Neuronal stem cell (in vitro differentiated cells): ENCODE data around the gene SH3GL1.

ENCODE experiments used
- DNase-seq: peaks from one replicate; pipeline ENCODE4 v3.0.0-alpha.2; 2013; ENCODE audit warnings: low spot score
- H2AFZ ChIP-seq: one replicate; pipeline ENCODE4 v1.6.1; 2013; ENCODE audit warnings: mild to moderate bottlenecking, low read length, inconsistent platforms
- H2AK5ac ChIP-seq: 2 replicates; pipeline ENCODE4 v1.6.1; 2013; ENCODE audit warnings: low read depth, mild to moderate bottlenecking, inconsistent platforms, low read length, moderate library complexity, mixed read lengths
- H2BK120ac ChIP-seq: 2 replicates; pipeline ENCODE4 v1.6.1; 2013; ENCODE audit warnings: low read depth, mild to moderate bottlenecking, inconsistent platforms, low read length, moderate library complexity, mixed read lengths
- H2BK12ac ChIP-seq: one replicate; pipeline ENCODE4 v1.6.1; 2013; ENCODE audit warnings: low read length, inconsistent platforms
- H2BK15ac ChIP-seq: 2 replicates; pipeline ENCODE4 v1.6.1; 2013; ENCODE audit warnings: mild to moderate bottlenecking, low read length, inconsistent platforms, mixed read lengths
- H2BK5ac ChIP-seq: one replicate; pipeline ENCODE4 v1.6.1; 2013; ENCODE audit warnings: inconsistent platforms, mild to moderate bottlenecking, low read length, moderate library complexity
- H3K14ac ChIP-seq: one replicate; pipeline ENCODE4 v1.6.1; 2013; ENCODE audit warnings: low read length, inconsistent platforms
- H3K18ac ChIP-seq: 2 replicates; pipeline ENCODE4 v1.6.1; 2013; ENCODE audit warnings: low read length, inconsistent platforms
- H3K23ac ChIP-seq: 2 replicates; pipeline ENCODE4 v1.6.1; 2013; ENCODE audit warnings: low read depth, mild to moderate bottlenecking, mixed read lengths, low read length, inconsistent platforms; ENCODE audit not compliant: poor library complexity
- H3K27ac ChIP-seq: replicated peaks from 3 replicates; pipeline ENCODE4 v1.5.1; 2013; ENCODE audit warnings: low read length, inconsistent platforms
- H3K27me3 ChIP-seq, 3 experiments: 2 replicates each; pipeline ENCODE4 v1.6.1; 2013; ENCODE audit warnings: low read length in 3 of 3, mild to moderate bottlenecking in 2 of 3, inconsistent platforms in 1 of 3, low read depth in 1 of 3, mixed read lengths in 1 of 3, moderate library complexity in 1 of 3; ENCODE audit not compliant: control insufficient read depth in 3 of 3, insufficient read depth in 3 of 3
- H3K36me3 ChIP-seq, 2 donors: replicated peaks in 1 of 2; 2 replicates each; pipeline ENCODE4 v1.6.1; 2013; ENCODE audit warnings: low read length in 2 of 2; ENCODE audit not compliant: control insufficient read depth in 2 of 2, insufficient read depth in 2 of 2
- H3K4ac ChIP-seq: 2 replicates; pipeline ENCODE4 v1.6.1; 2013; ENCODE audit warnings: inconsistent platforms, mild to moderate bottlenecking, low read length, moderate library complexity
- H3K4me1 ChIP-seq, 2 donors: 1 replicate in 1 of 2; 2 replicates in 1 of 2; pipeline ENCODE4 v1.6.1; 2013; ENCODE audit warnings: low read length in 2 of 2, low read depth in 1 of 2; ENCODE audit not compliant: control insufficient read depth in 2 of 2, insufficient read depth in 1 of 2
- H3K4me2 ChIP-seq: one replicate; pipeline ENCODE4 v1.6.1; 2013; ENCODE audit warnings: mild to moderate bottlenecking, low read length, inconsistent platforms; ENCODE audit not compliant: insufficient read depth, poor library complexity, severe bottlenecking
- H3K4me3 ChIP-seq, 2 donors: 2 replicates each; pipeline ENCODE4 v1.5.1; 2013; ENCODE audit warnings: low read length in 2 of 2, mild to moderate bottlenecking in 2 of 2, inconsistent platforms in 1 of 2, moderate library complexity in 1 of 2
- H3K79me1 ChIP-seq: one replicate; pipeline ENCODE4 v1.6.1; 2013; ENCODE audit warnings: low read depth, mild to moderate bottlenecking, inconsistent platforms, low read length, moderate library complexity
- H3K9ac ChIP-seq: one replicate; pipeline ENCODE4 v1.6.1; 2013; ENCODE audit warnings: mild to moderate bottlenecking, low read depth, low read length, inconsistent platforms; ENCODE audit not compliant: poor library complexity
- H3K9me3 ChIP-seq, 2 donors: replicated peaks in 1 of 2; 2 replicates each; pipeline versions ENCODE3 to v1.6.1; 2013; ENCODE audit warnings: low read length in 2 of 2, mild to moderate bottlenecking in 2 of 2, inconsistent platforms in 1 of 2, low read depth in 1 of 2, mixed read lengths in 1 of 2, moderate library complexity in 1 of 2; ENCODE audit not compliant: control insufficient read depth in 2 of 2, insufficient read depth in 1 of 2
- H4K8ac ChIP-seq: one replicate; pipeline ENCODE4 v1.6.1; 2013; ENCODE audit warnings: low read depth, mild to moderate bottlenecking, inconsistent platforms, low read length, moderate library complexity
- H4K91ac ChIP-seq: one replicate; pipeline ENCODE4 v1.6.1; 2013; ENCODE audit warnings: low read length, low read depth, mild to moderate bottlenecking, inconsistent platforms; ENCODE audit not compliant: poor library complexity
- WGBS, 2 donors: extraction: QIAGEN DNeasy Blood & Tissue Kit; methylation state at CpG; one replicate each; pipeline ENCODE4 v1.1.7; 2013; ENCODE audit warnings: missing lambda C conversion rate in 2 of 2, mixed read lengths in 1 of 2; ENCODE audit not compliant: insufficient read length in 2 of 2, insufficient replicate concordance in 1 of 2; ENCODE audit errors: extremely low coverage in 2 of 2; 5-methylcytosine and 5-hydroxymethylcytosine counted together

SH3GL1 gene

GRCh38 chr19:4367336-4367723 is 33.0 kb downstream of the SH3GL1 start:
- no peak overlapping the region for H3K4ac ChIP-seq
- WGBS, 2 donors = no CpG with 5 or more reads among the region's 10 CpGs

GRCh38 chr19:4366666-4367335 is 33.5 kb downstream of the SH3GL1 start:
- Histone ChIP-seq H3K27ac (no peak overlapping the region), H2AK5ac (no peak overlapping the region), H4K91ac (no peak overlapping the region), H3K18ac (peak overlapping the region; percentile 18), H3K4ac (no peak overlapping the region), H3K9ac (peak overlapping the region; percentile 34), H3K4me3 (no peak overlapping the region), H3K36me3 (peaks cover 45 to 60% of the 10 kb centered on the region in 2 donors), H3K4me1 (peaks cover 8 to 20% of the 10 kb centered on the region in 2 donors), H3K23ac (no peak overlapping the region), H3K79me1 (peaks cover 37% of the 10 kb centered on the region), H2BK120ac (peak overlapping the region; percentile 47), H3K4me2 (no peak overlapping the region), H3K9me3 (no peaks in the 10 kb centered on the region), H2BK15ac (no peak overlapping the region), H4K8ac (no peak overlapping the region), H2AFZ (no peak overlapping the region), H2BK12ac (no peak overlapping the region), H3K27me3 (no peaks in the 10 kb centered on the region), H3K14ac (no peak overlapping the region), H2BK5ac (no peak overlapping the region)
- no peak for DNase-seq
- WGBS, 2 donors = no CpG with 5 or more reads among the region's 16 CpGs

More at GRCh38 chr19:4367336-4367723, 33.0 kb downstream of the SH3GL1 start:
- H3K9ac ChIP-seq = no peak overlapping the region
- H3K27me3 ChIP-seq = no peaks in the 10 kb centered on the region
- H3K36me3 ChIP-seq = peaks cover 40 to 55% of the 10 kb centered on the region in 2 donors
- peaks cover 8 to 16% of the 10 kb centered on the region in 2 donors for H3K4me1 ChIP-seq
- no peak overlapping the region for H3K23ac ChIP-seq
- H2BK120ac ChIP-seq = peak overlapping the region; percentile 47
- H4K8ac ChIP-seq = no peak overlapping the region
- no peaks in the 10 kb centered on the region for H3K9me3 ChIP-seq
- no peak overlapping the region for H4K91ac ChIP-seq
- H2BK15ac ChIP-seq = no peak overlapping the region
- H3K4me2 ChIP-seq = no peak overlapping the region
- no peak overlapping the region for H3K14ac ChIP-seq
- no peak overlapping the region for H2BK5ac ChIP-seq
- H3K4me3 ChIP-seq = no peak overlapping the region
- no peak for DNase-seq
- no peak overlapping the region for H3K18ac ChIP-seq
- no peak overlapping the region for H3K27ac ChIP-seq
- no peak overlapping the region for H2BK12ac ChIP-seq
- H2AFZ ChIP-seq = no peak overlapping the region
- no peak overlapping the region for H2AK5ac ChIP-seq
- peaks cover 39% of the 10 kb centered on the region for H3K79me1 ChIP-seq

GRCh38 chr19:4365791-4366665 is 34.3 kb downstream of the SH3GL1 start:
- H3K4me1 ChIP-seq = peaks cover 8 to 19% of the 10 kb centered on the region in 2 donors
- peak overlapping the region; percentile 4 for H3K23ac ChIP-seq
- no peak overlapping the region for H3K14ac ChIP-seq
- H3K4ac ChIP-seq = no peak overlapping the region
- WGBS, 2 donors = no CpG with 5 or more reads among the region's 19 CpGs
- DNase-seq = no peak
- H3K9ac ChIP-seq = peak overlapping the region; percentile 63
- H2BK15ac ChIP-seq = no peak overlapping the region
- peak overlapping the region; percentile 53 for H2BK5ac ChIP-seq
- no peak overlapping the region for H4K91ac ChIP-seq
- H3K9me3 ChIP-seq = no peaks in the 10 kb centered on the region
- H2AFZ ChIP-seq = no peak overlapping the region
- H4K8ac ChIP-seq = no peak overlapping the region
- no peak overlapping the region for H2BK120ac ChIP-seq
- H2AK5ac ChIP-seq = peak overlapping the region; percentile 14
- no peak overlapping the region for H3K27ac ChIP-seq
- H3K27me3 ChIP-seq = no peaks in the 10 kb centered on the region
- peaks cover 45 to 67% of the 10 kb centered on the region in 2 donors for H3K36me3 ChIP-seq
- no peak overlapping the region for H2BK12ac ChIP-seq
- H3K4me2 ChIP-seq = no peak overlapping the region
- H3K79me1 ChIP-seq = peaks cover 38% of the 10 kb centered on the region
- no peak overlapping the region for H3K4me3 ChIP-seq
- peak overlapping the region; percentile 64 for H3K18ac ChIP-seq

- no peak overlapping the region for H4K91ac ChIP-seq
- no peak overlapping the region for H4K8ac ChIP-seq
- no peak for DNase-seq
- no peak overlapping the region for H2BK12ac ChIP-seq
- H3K27me3 ChIP-seq = no peaks in the 10 kb centered on the region
- H3K4me3 ChIP-seq = no peak overlapping the region
- peaks cover 38% of the 10 kb centered on the region for H3K79me1 ChIP-seq
- H3K9ac ChIP-seq = peak overlapping the region; percentile 63
- peak overlapping the region; percentile 89 for H3K23ac ChIP-seq
- WGBS, 2 donors = no CpG with 5 or more reads among the region's 16 CpGs
- H2BK15ac ChIP-seq = no peak overlapping the region
- peak overlapping the region; percentile 64 for H3K18ac ChIP-seq
- H3K4me1 ChIP-seq = peaks cover 8 to 19% of the 10 kb centered on the region in 2 donors
- H2AK5ac ChIP-seq = peak overlapping the region; percentile 14
- no peak overlapping the region for H2BK120ac ChIP-seq
- H3K27ac ChIP-seq = no peak overlapping the region
- no peak overlapping the region for H3K4me2 ChIP-seq
- peaks cover 45 to 74% of the 10 kb centered on the region in 2 donors for H3K36me3 ChIP-seq
- H3K14ac ChIP-seq = no peak overlapping the region
- no peak overlapping the region for H3K4ac ChIP-seq
- H2AFZ ChIP-seq = no peak overlapping the region
- H2BK5ac ChIP-seq = peak overlapping the region; percentile 53
- H3K9me3 ChIP-seq = no peaks in the 10 kb centered on the region
Observed at GRCh38 chr19:4365341-4365740, 35.0 kb downstream of the SH3GL1 start.
